Left ventricle myocardium inferior (tissue), 1 donor: ENCODE measurements around the gene ZFTA. TPM values are rescaled to one million over a fixed set of nuclear protein-coding genes. Genes with fewer than 3 reads are reported as not detected.

Experiments
- DNase-seq: peaks from one replicate; pipeline ENCODE4 v3.0.0-alpha.2; 2020
- H3K27ac ChIP-seq: fragments of 200-600 bp; replicated peaks from 2 replicates; pipeline ENCODE4 v1.8.0; 2021
- H3K27me3 ChIP-seq: fragments of 200-600 bp; 2 replicates; pipeline ENCODE4 v1.8.0; 2021; ENCODE audit warnings: low read depth
- H3K36me3 ChIP-seq: fragments of 200-600 bp; 2 replicates; pipeline ENCODE4 v1.8.0; 2021
- H3K4me1 ChIP-seq: fragments of 200-600 bp; 2 replicates; pipeline ENCODE4 v1.8.0; 2021
- H3K4me3 ChIP-seq: fragments of 200-600 bp; 2 replicates; pipeline ENCODE4 v1.8.0; 2021; ENCODE audit warnings: mild to moderate bottlenecking, moderate library complexity
- H3K9me3 ChIP-seq: fragments of 200-600 bp; replicated peaks from 2 replicates; pipeline ENCODE4 v1.8.0; 2021
- CTCF ChIP-seq: fragments of 200-600 bp; IDR thresholded peaks from 2 replicates; pipeline ENCODE4 v1.8.0; 2021; ENCODE audit warnings: antibody characterized with exemption, mild to moderate bottlenecking, borderline replicate concordance
- intact Hi-C: fragments of 100-400 bp; cut with micrococcal nuclease; formaldehyde crosslinking; loops from one replicate; pipeline ENCODE4 v1.11.0; 2022
- total RNA-seq: library from RNA; stranded (reverse); fragmentation: NEBNext Ultra II Directional; extraction: Animal tissue kit (Norgen Biotek cat#: 25700); gene quantifications from one replicate; pipeline ENCODE4 v1.2.1, GENCODE V29; 2021
- donor health status: DM: no; HTN: yes; CAD: no; lungs with severe emphysema.

The ZFTA gene
- total RNA-seq, 1 donor from 2014 or later = 11.5 TPM

GRCh38 chr11:63766531-63767235, 1.9 kb downstream of the ZFTA start:
- Histone ChIP-seq H3K4me1 (peaks cover 76% of the 10 kb centered on the region), H3K27me3 (no peaks in the 10 kb centered on the region), H3K4me3 (peak overlapping the region; percentile 95), H3K27ac (peak overlapping the region; percentile 91), H3K9me3 (no peaks in the 10 kb centered on the region), H3K36me3 (no peaks in the 10 kb centered on the region)
- DNase-seq = no peak
- TF ChIP-seq CTCF = no peak
- intact Hi-C loops = no loop called here

DNA sequence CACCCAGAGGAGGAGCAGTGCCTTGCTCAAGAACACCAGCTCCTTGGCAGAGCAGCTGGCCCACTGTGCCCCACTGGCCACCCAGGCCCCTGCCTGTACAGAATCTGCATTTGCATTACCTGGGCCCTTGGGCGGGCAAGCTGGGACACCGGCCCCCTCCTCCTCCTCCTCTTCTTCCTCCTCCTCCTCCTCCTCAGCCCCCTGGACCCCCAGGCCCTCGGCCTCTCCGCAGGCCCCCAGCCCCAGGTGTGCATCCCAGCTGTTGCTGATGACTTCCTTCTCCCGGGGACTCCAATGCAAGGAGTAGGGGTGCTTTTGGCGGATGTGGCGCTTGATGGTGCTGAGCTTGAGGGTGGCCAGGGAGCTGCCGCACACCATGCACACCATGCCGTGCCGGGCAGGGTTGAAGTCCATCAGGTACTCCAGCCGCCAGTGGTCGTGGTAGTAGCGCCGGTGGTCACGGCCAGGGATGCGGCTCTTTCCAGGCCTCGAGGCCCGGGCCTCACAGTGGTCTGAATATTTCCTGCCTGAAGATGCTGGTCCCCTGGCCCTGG, 2.8 kb downstream of the ZFTA start:
- Histone ChIP-seq H3K27me3 (no peaks in the 10 kb centered on the region), H3K9me3 (no peaks in the 10 kb centered on the region), H3K4me1 (peaks cover 78% of the 10 kb centered on the region), H3K36me3 (no peaks in the 10 kb centered on the region), H3K4me3 (no peak overlapping the region), H3K27ac (peak overlapping the region; percentile 3)
- intact Hi-C loops = no loop called here
- DNase-seq = no peak
- no peak for TF ChIP-seq CTCF

DNA sequence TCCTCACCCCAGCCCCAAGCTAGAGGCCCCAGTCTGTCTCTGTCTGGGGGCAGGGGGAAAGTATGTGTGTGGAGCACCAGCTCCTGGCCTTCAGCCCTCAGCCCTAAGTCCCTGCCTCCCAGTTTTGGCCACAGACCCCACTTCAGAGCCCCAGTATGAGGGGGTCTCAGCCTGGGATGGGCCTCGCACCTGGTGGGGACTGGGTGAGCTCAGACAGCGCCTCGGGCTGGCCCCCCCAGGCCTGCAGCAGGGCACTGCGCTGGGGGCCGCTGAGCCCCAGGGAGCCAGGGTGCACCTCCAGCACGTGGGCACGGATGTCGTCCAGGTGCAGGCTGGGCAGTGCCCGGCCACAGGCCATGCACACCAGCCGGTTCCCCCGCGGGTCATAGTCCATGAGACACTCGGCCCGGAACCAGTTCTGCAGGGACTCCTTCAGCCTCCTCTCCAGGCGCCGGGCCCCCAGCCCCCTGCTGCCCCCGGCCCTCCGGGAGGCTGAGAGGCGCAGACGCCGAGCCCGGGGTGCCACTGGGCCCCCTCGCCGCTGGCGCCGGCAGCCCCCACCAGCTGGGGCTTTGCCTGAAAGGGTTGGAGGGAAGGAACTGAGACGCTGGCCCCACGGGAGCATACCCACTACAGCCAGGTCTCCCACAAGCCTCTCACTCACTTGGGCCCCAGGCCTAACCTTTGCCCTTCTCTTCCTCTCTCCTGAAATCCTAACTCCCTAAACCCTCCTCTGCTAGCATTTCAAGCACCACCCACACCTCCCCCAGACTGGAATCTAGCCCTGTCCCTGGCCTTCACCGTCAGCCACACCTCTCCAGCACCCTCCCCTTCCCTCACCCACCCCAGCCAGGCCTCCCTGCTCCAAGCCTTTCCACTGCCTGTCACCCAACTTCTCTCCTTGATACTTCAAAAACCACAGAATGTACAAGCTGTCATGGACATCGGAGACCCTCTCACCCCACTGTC, 3.6 kb downstream of the ZFTA start:
- H3K27ac ChIP-seq = peak overlapping the region; percentile 16
- DNase-seq = no peak
- no peak for TF ChIP-seq CTCF
- H3K4me1 ChIP-seq = peaks cover 73% of the 10 kb centered on the region
- no peaks in the 10 kb centered on the region for H3K9me3 ChIP-seq
- intact Hi-C loops = no loop called here
- no peak overlapping the region for H3K4me3 ChIP-seq
- H3K27me3 ChIP-seq = no peaks in the 10 kb centered on the region
- H3K36me3 ChIP-seq = no peaks in the 10 kb centered on the region

- intact Hi-C loops = no loop called here
- H3K36me3 ChIP-seq = no peaks in the 10 kb centered on the region
- H3K4me1 ChIP-seq = peaks cover 66% of the 10 kb centered on the region
Measured at GRCh38 chr11:63764340-63764678, 4.3 kb downstream of the ZFTA start.

More at GRCh38 chr11:63764340-63764678, 4.3 kb downstream of the ZFTA start:
- Histone ChIP-seq H3K27ac (peak overlapping the region; percentile 16), H3K27me3 (no peaks in the 10 kb centered on the region), H3K9me3 (no peaks in the 10 kb centered on the region), H3K4me3 (peak overlapping the region; percentile 66)
- DNase-seq = no peak
- no peak for TF ChIP-seq CTCF
